ENCODE results near the gene HMG20A. TPM values are rescaled to one million over a fixed set of nuclear protein-coding genes. Genes with fewer than 3 reads are reported as not detected.

The HMG20A gene
- polyA plus RNA-seq (2013, experiment 1 of 2), result 49.7 TPM
- polyA plus RNA-seq (2013, experiment 2 of 2), result 47.9 TPM

- WGBS, 2 experiments (ENCODE audit: insufficient coverage in 2 of 2), result 0% methylated on average over 15 to 19 of the region's 25 CpGs
- H3K4me3 ChIP-seq (ENCODE audit: extremely low read depth, insufficient read depth, low read length, poor library complexity, severe bottlenecking), result peak within 1 kb of the TSS; percentile 89
- H3K27ac ChIP-seq (ENCODE audit: low read depth, low read length, severe bottlenecking), result peak within 1 kb of the TSS; percentile 91
- no peaks in the 10 kb centered on the region for H3K36me3 ChIP-seq (ENCODE audit: control insufficient read depth, insufficient read depth, low read length)
- H3K9me3 ChIP-seq (ENCODE audit: control insufficient read depth, low read length), result no peaks in the 10 kb centered on the region
- peaks cover 21% of the 10 kb centered on the region for H3K4me1 ChIP-seq (ENCODE audit: control insufficient read depth, insufficient read depth, low read length, poor library complexity, severe bottlenecking)
These were observed at the start of gene HMG20A for GRCh38 chr15:77420610-77421369. Gene HMG20A (plus strand): TSS chr15:77420888. CDS start chr15:77458408, 37,520 bp downstream.

DNA sequence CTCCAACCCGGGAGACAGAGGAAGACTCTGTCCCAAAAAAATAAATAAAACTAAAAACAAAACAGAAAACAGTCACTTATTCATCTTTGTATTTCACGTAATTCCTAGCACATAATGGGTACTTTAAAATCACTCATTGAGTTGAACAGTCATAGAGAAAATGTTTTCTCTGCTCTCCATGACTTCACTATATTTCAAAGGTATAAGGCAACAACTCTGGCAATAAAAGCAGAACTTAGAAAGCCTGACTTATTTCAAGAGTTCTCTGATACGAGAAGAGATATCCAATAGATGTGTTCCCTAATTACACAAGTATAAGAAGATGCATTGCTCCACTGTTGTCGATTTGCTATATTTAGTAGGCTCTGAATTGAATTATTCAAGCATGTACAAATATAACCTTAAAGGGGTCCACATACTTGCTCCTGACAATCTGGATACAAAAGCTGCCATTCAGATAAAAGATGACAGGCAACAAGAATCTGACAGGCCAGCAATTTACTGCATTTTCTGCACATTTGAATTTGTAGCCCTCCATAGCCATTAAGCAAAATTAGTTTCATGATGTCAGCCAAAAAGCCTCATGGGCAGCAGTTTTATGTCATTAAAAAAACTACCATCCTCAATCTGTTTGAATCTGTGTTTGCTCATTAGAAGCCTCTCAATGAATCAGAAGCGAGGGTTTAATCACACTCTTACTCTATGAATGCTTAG, 48.7 kb upstream of the HMG20A start:
- Histone ChIP-seq H3K4me1 (ENCODE audit: control insufficient read depth, insufficient read depth, low read length, poor library complexity, severe bottlenecking) (no peaks in the 10 kb centered on the region), H3K4me3 (ENCODE audit: extremely low read depth, insufficient read depth, low read length, poor library complexity, severe bottlenecking) (no peak overlapping the region), H3K36me3 (ENCODE audit: control insufficient read depth, insufficient read depth, low read length) (no peaks in the 10 kb centered on the region), H3K27ac (ENCODE audit: low read depth, low read length, severe bottlenecking) (no peak overlapping the region), H3K9me3 (ENCODE audit: control insufficient read depth, low read length) (no peaks in the 10 kb centered on the region)
- 90 to 100% methylated on average over 2 of the region's 5 CpGs for WGBS, 2 experiments (ENCODE audit: insufficient coverage in 2 of 2)

- Histone ChIP-seq H3K36me3 (ENCODE audit: control insufficient read depth, insufficient read depth, low read length) (no peaks in the 10 kb centered on the region), H3K4me1 (ENCODE audit: control insufficient read depth, insufficient read depth, low read length, poor library complexity, severe bottlenecking) (no peaks in the 10 kb centered on the region), H3K9me3 (ENCODE audit: control insufficient read depth, low read length) (no peaks in the 10 kb centered on the region), H3K4me3 (ENCODE audit: extremely low read depth, insufficient read depth, low read length, poor library complexity, severe bottlenecking) (no peak overlapping the region), H3K27ac (ENCODE audit: low read depth, low read length, severe bottlenecking) (no peak overlapping the region)
- 100% methylated on average over 2 of the region's 4 CpGs; no CpG with 5 or more reads in 1 of the 2 experiments for WGBS, 2 experiments (ENCODE audit: insufficient coverage in 2 of 2)
These were observed 47.2 kb upstream of the HMG20A start for GRCh38 chr15:77373441-77373840.

DNA sequence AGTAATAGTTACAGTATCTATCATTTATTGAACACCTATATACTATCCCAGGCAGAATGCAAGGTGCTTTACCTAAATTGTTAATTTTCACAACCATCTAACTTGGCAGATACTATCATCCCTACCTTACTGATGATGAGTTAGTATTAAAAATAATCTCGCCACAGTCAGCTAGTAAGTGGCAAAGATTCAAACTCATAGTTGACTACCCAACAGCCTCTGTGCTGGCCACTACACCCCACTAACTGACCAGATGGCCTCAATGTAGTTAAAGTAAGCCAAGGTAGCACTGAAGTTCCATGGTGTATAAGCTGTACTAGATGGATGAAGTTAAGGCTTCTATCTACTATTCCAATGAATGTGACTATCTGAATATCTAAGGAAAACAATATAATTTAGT, 45.6 kb upstream of the HMG20A start:
- no peaks in the 10 kb centered on the region for H3K36me3 ChIP-seq (ENCODE audit: control insufficient read depth, insufficient read depth, low read length)
- WGBS, 2 experiments (ENCODE audit: insufficient coverage in 2 of 2), result no CpG with 5 or more reads among the region's 1 CpG
- no peaks in the 10 kb centered on the region for H3K9me3 ChIP-seq (ENCODE audit: control insufficient read depth, low read length)
- H3K27ac ChIP-seq (ENCODE audit: low read depth, low read length, severe bottlenecking), result no peak overlapping the region
- no peak overlapping the region for H3K4me3 ChIP-seq (ENCODE audit: extremely low read depth, insufficient read depth, low read length, poor library complexity, severe bottlenecking)
- H3K4me1 ChIP-seq (ENCODE audit: control insufficient read depth, insufficient read depth, low read length, poor library complexity, severe bottlenecking), result no peaks in the 10 kb centered on the region

- H3K4me3 ChIP-seq (ENCODE audit: extremely low read depth, insufficient read depth, low read length, poor library complexity, severe bottlenecking), result no peak overlapping the region
- WGBS, 2 experiments (ENCODE audit: insufficient coverage in 2 of 2), result no CpG with 5 or more reads among the region's 1 CpG
These were observed 43.9 kb upstream of the HMG20A start for GRCh38 chr15:77376770-77377169.

DNA sequence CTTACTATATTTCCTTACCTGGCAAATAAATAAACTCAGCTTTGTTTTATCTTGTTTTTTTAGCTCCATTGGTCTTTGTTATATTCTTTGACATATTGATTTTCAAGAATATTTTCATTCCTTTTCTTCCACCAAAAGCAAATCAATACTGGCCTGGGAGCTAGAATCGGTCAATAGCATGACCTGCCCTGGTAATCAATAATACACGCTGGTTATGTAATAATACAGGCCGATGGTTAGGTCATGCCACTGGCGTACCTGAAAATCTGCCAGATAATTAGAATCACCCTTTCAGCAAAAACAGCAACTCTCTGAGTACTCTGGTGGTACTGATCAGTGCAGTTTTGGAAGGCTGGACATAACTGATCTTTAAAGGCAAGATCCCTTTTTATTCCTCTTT, 40.7 kb upstream of the HMG20A start:
- Histone ChIP-seq H3K4me3 (ENCODE audit: extremely low read depth, insufficient read depth, low read length, poor library complexity, severe bottlenecking) (no peak overlapping the region), H3K36me3 (ENCODE audit: control insufficient read depth, insufficient read depth, low read length) (no peaks in the 10 kb centered on the region), H3K9me3 (ENCODE audit: control insufficient read depth, low read length) (no peaks in the 10 kb centered on the region), H3K4me1 (ENCODE audit: control insufficient read depth, insufficient read depth, low read length, poor library complexity, severe bottlenecking) (no peaks in the 10 kb centered on the region), H3K27ac (ENCODE audit: low read depth, low read length, severe bottlenecking) (no peak overlapping the region)
- 96% methylated on average over 3 to 4 of the region's 4 CpGs for WGBS, 2 experiments (ENCODE audit: insufficient coverage in 2 of 2)

More at GRCh38 chr15:77376770-77377169, 43.9 kb upstream of the HMG20A start:
- H3K9me3 ChIP-seq (ENCODE audit: control insufficient read depth, low read length), result no peaks in the 10 kb centered on the region
- H3K4me1 ChIP-seq (ENCODE audit: control insufficient read depth, insufficient read depth, low read length, poor library complexity, severe bottlenecking), result no peaks in the 10 kb centered on the region
- H3K27ac ChIP-seq (ENCODE audit: low read depth, low read length, severe bottlenecking), result no peak overlapping the region
- H3K36me3 ChIP-seq (ENCODE audit: control insufficient read depth, insufficient read depth, low read length), result no peaks in the 10 kb centered on the region

DNA sequence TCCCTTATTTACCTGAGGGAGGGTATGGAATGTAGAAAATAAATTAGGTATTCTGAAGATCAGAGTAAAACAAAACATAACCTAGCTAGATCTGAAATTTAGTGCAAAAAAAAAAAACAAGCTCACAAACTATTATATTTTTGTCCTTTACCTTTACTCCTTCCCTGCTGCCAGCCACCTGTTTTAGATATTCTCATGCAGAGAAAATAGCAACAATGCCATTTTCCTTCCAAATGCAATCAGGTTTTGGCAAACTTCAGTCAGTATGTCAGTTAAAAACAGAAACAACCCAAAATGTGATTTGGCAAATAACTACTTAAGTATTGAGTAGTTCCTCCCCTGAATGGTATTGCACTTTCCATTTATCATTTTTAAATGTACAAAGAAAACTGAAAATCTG, 36.6 kb upstream of the HMG20A start:
- Histone ChIP-seq H3K4me1 (ENCODE audit: control insufficient read depth, insufficient read depth, low read length, poor library complexity, severe bottlenecking) (no peaks in the 10 kb centered on the region), H3K4me3 (ENCODE audit: extremely low read depth, insufficient read depth, low read length, poor library complexity, severe bottlenecking) (no peak overlapping the region), H3K27ac (ENCODE audit: low read depth, low read length, severe bottlenecking) (no peak overlapping the region), H3K36me3 (ENCODE audit: control insufficient read depth, insufficient read depth, low read length) (no peaks in the 10 kb centered on the region), H3K9me3 (ENCODE audit: control insufficient read depth, low read length) (no peaks in the 10 kb centered on the region)

DNA sequence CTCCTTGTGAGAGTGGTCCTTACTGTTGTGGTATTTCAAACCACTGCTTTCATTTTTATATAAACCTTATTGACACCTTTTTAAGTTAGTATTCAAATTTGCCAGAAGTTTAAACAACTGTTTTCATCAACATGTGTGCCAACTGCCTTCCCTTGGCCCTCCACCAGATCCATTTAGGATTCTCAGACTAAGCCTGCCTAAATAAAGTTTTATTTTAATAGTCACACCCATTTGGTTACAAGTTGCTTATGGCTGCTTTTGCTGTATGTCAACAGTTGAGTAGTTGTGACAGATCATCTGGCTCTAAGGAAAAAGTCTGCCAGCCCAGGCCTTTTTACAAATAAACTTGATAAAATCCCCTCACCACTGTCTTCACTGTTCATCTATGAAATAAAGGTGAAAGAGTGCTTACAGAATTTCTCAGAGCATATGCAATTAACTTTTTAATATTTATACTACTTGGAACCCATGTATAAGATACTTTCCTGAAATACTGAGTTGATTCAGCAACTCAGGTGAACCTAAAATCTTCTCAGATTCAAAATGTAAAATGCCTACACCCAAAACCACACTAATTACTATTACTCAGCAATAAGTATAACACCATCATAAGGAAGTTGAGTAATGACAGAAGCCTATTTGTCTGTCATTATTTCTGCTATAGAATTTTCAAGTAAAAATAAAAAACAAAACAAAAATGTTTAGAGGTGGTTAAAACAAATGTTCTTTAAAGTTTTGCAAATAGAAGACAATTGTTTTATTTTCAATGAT, 35.9 kb upstream of the HMG20A start:
- Histone ChIP-seq H3K36me3 (ENCODE audit: control insufficient read depth, insufficient read depth, low read length) (no peaks in the 10 kb centered on the region), H3K9me3 (ENCODE audit: control insufficient read depth, low read length) (no peaks in the 10 kb centered on the region), H3K4me1 (ENCODE audit: control insufficient read depth, insufficient read depth, low read length, poor library complexity, severe bottlenecking) (no peaks in the 10 kb centered on the region), H3K4me3 (ENCODE audit: extremely low read depth, insufficient read depth, low read length, poor library complexity, severe bottlenecking) (no peak overlapping the region), H3K27ac (ENCODE audit: low read depth, low read length, severe bottlenecking) (no peak overlapping the region)

- H3K4me3 ChIP-seq (ENCODE audit: extremely low read depth, insufficient read depth, low read length, poor library complexity, severe bottlenecking), result no peak overlapping the region
- no peaks in the 10 kb centered on the region for H3K9me3 ChIP-seq (ENCODE audit: control insufficient read depth, low read length)
- H3K27ac ChIP-seq (ENCODE audit: low read depth, low read length, severe bottlenecking), result no peak overlapping the region
- no peaks in the 10 kb centered on the region for H3K4me1 ChIP-seq (ENCODE audit: control insufficient read depth, insufficient read depth, low read length, poor library complexity, severe bottlenecking)
- WGBS, 2 experiments (ENCODE audit: insufficient coverage in 2 of 2), result 80 to 100% methylated on average over 1 to 2 of the region's 2 CpGs
- H3K36me3 ChIP-seq (ENCODE audit: control insufficient read depth, insufficient read depth, low read length), result no peaks in the 10 kb centered on the region
These were observed 34.1 kb upstream of the HMG20A start for GRCh38 chr15:77386626-77387025.

DNA sequence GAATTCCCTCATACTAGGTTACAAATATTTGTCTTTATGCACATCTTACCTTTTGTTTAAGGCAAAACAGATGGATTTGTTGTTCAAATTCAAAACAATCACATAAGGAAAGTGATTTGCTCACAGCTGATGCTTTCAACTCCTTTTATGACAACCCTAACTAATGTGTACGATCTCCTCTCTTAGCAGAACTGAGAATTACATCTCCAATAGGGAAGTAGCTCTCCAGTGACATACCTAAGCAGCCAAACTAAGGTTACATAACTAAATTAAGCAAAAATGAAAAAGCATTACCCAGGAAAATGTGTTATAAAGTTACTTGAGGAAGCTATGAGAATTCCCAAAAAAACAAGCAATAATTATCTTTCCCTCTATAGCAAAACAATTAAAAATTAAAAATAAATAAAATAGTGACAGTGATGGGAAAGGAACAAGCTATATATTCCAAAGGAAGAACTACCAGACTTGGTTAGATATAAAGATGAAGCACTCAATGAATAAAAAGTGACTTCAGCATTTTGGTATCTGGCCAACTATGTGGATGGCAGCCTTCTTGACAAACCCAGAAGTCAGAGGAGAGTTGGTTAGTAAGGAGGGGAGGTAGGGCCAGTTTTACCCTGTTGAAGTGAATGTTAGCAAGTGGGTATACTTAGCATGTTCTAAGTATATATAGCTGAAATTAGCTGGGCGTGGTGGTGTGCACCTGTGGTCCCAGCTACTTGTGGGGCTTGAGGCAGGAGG, 33.2 kb upstream of the HMG20A start:
- WGBS, 2 experiments (ENCODE audit: insufficient coverage in 2 of 2), result 80 to 100% methylated on average over 1 of the region's 2 CpGs
- H3K27ac ChIP-seq (ENCODE audit: low read depth, low read length, severe bottlenecking), result no peak overlapping the region
- no peaks in the 10 kb centered on the region for H3K4me1 ChIP-seq (ENCODE audit: control insufficient read depth, insufficient read depth, low read length, poor library complexity, severe bottlenecking)
- H3K4me3 ChIP-seq (ENCODE audit: extremely low read depth, insufficient read depth, low read length, poor library complexity, severe bottlenecking), result no peak overlapping the region
- H3K9me3 ChIP-seq (ENCODE audit: control insufficient read depth, low read length), result no peaks in the 10 kb centered on the region
- no peaks in the 10 kb centered on the region for H3K36me3 ChIP-seq (ENCODE audit: control insufficient read depth, insufficient read depth, low read length)
